ENCODE data around the gene ZNF516. TPM values are rescaled to one million over a fixed set of nuclear protein-coding genes. Genes with fewer than 3 reads are reported as not detected.

ZNF516 gene
- total RNA-seq, 2 experiments from 2014 or later = 1.2 to 1.6 TPM

DNA sequence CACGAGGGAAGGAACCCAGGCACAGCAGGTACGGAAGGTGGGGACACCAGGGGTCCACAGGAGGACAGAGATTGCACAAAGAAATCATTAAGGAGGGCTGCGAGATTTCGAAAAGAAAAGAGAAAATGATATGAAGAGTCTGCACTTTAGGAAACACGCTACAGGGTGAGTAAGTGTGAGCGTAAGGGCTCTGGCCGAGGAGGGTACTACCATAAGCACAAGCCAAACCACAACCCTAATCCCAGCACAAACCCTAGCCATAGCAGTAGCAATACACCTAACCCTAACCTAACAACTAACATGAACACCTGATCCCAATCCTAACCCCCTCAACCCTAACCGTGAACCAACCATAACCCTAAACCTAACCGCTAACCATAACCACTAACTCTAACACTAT lies 104.0 kb downstream of the ZNF516 start:
- CTCF ChIA-PET = interaction anchor here (0.7 kb wide), 1 partner anchor 319 kb away, joined by 3 read pairs; no protein-coding TSS in a partner anchor

DNA sequence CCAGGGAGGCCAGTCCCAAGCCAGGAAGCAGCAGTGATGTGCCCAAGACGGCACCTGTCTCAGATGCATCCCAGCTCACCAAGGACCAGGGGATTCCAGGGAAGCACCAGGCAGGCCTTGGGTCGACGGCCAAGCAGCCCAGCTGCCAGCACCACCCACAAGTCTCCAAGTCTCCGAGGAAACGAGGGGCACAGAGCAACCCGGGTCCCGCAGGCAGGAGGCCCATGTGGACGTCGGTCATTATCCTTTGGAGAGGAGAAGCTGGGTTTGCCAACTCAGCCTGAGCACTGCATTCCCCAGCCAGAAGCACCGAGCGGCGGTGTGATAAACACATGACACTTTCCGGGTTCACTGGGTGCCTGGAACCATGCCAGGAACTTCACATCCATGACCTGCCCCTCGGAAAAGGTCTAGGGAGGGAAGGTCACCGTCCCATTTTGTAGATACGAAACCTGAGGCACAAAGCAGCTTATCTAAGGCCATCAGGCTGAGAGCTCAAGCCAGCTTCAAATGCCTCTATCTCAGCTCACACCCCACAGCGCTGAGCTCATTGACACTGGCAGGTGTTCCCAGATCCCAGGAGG lies 104.5 kb downstream of the ZNF516 start:
- CTCF ChIA-PET = interaction anchor here (0.7 kb wide), 1 partner anchor 320 kb away, joined by 3 read pairs; no protein-coding TSS in a partner anchor
- POLR2A ChIA-PET = no interaction called here

More for the DNA sequence above, 104.0 kb downstream of the ZNF516 start:
- POLR2A ChIA-PET = no interaction called here

DNA sequence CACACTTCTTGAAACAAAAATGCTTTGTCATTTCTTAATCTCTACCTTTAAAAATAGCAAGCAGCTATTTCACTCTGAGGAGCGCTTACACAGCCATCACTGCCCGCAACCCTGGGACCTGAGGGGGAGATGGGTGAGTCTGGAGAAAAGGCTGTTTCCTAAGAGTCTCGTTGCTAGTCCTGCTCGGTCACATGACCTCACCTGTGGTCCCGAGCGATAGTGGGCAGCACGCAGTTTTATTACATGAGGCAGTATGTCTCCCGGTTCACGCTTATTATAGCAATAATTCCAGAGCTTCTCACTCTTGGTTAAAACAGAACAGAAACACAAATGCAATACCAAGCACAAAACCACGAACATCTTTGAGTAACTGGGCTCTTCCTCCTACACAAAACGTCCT lies 105.3 kb downstream of the ZNF516 start:
- POLR2A ChIA-PET = no interaction called here
- CTCF ChIA-PET = interaction anchor here (0.6 kb wide), 1 partner anchor 9 kb away, joined by 3 read pairs; no protein-coding TSS in a partner anchor

DNA sequence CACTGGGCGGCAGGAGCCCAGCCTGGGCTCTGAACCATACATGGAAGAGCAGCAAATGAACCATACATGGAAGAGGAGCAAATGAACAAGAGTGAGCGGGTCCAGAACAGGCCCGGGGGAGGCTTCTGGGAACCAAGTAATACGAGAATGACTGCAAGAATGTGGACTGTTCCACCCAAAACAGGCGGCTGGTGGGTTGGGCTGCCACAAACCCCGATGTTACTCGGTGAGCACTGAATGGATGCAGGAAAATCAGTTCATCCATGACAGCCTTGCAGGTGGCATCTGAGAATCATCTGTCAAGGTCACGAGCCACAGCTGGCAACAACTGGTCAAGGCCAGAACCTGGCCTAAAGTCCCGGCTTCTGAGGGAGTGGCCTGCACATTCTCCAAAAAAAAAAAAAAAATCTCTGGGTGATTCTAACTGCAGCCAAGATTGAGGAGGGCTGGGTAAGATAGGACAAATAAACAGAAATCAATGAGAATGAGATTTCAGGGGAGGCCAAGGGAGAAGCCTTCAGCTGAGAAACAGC lies 106.1 kb downstream of the ZNF516 start:
- CTCF ChIA-PET = interaction anchor here (0.6 to 0.7 kb wide), 2 partner anchors 10 to 81 kb away, joined by 3 to 4 read pairs; no protein-coding TSS in a partner anchor

DNA sequence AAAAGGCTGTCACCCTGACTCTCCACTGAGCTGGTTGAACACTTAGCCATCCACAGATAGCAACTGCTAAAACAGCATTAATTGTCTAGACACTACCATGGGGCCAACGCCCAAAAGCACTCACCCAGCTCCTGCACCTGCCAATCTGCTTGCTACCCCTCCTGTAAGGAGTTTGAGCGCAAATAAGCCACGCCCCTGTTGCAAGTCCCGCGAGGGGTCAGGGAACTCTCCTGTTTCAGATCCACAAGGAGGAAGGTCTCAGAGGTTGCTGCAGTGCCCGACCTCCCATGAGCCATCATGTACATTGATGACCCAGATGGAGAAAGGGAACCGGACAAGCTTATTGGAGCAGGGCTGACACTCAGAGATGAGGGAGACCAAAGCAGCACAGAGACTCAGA lies 106.8 kb downstream of the ZNF516 start:
- ChIA-PET POLR2A (no interaction called here), CTCF (no interaction called here)

More for the DNA sequence above, 106.1 kb downstream of the ZNF516 start:
- POLR2A ChIA-PET = no interaction called here

DNA sequence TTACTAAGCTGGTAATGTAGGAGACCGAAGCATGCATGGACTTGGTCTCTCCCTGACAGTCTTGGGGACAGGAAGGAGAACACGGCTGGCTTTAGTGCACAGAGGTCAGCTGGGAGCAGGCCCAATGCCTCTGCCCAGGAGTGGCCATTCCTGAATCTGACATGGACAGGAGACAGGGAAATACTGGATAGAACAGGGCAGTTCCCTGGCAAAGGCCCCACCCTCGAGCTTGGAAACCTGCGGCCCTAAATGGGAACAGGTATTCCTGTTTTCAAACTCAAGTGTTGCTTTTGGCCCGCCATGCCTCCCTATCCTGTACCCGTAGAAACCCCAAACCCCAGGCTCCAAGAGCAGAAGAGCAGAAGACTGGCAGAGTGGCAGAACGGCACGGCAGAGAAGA lies 107.4 kb downstream of the ZNF516 start:
- ChIA-PET CTCF (no interaction called here), POLR2A (no interaction called here)

DNA sequence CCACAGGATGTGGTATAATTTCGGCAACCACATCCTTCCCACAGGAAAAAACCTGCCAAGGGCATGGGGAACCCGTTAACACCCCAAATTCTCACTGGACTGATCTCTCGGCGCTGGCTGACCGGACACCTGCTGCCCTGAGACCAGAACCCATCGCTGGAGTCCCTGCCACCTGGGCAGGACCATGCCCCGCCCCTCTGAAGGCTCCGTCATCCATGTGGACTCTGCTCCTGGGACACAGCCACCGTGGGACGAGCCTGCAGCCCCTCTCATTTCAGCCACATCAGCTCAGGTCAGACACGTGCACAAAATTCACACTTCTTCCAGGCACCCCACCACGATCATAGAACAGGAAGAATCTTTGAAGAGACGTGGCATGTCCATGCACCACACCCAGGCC lies 108.2 kb downstream of the ZNF516 start:
- ChIA-PET CTCF (no interaction called here), POLR2A (no interaction called here)

DNA sequence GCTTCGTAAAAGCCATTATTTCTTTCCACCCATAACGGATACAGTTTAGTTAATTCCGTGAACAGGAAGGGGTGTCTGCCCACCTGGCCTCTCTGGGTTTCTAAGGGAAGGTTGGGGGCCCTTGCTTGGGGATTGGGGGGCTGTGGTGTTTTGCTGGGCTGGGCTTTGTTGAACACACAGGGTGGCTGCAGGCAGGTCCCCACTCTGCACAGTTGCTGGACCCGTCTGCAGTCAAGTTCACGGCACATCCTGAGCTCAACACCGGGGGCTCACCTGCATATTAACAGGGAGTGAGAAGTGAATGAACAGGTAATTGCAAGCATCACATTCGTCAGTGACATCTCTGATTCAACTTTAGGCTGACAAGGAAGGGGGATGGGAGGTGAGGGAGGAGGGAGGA lies 109.0 kb downstream of the ZNF516 start:
- ChIA-PET POLR2A (no interaction called here), CTCF (no interaction called here)

DNA sequence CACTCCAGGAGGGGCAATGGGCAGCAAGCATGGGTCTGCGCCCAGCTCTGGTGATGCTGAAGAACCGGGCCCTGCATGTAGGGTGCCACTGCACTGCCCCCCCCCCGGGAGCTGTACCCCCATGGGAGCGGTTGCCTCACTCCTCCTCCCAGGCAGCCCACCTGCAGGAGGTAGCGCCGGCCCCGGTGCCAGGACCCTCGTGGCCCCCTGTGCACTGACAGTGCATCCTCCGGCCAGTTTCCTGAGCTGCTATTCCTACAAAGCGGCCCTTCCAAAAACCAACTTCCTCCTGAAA lies 109.4 kb downstream of the ZNF516 start:
- ChIA-PET POLR2A (no interaction called here), CTCF (no interaction called here)

DNA sequence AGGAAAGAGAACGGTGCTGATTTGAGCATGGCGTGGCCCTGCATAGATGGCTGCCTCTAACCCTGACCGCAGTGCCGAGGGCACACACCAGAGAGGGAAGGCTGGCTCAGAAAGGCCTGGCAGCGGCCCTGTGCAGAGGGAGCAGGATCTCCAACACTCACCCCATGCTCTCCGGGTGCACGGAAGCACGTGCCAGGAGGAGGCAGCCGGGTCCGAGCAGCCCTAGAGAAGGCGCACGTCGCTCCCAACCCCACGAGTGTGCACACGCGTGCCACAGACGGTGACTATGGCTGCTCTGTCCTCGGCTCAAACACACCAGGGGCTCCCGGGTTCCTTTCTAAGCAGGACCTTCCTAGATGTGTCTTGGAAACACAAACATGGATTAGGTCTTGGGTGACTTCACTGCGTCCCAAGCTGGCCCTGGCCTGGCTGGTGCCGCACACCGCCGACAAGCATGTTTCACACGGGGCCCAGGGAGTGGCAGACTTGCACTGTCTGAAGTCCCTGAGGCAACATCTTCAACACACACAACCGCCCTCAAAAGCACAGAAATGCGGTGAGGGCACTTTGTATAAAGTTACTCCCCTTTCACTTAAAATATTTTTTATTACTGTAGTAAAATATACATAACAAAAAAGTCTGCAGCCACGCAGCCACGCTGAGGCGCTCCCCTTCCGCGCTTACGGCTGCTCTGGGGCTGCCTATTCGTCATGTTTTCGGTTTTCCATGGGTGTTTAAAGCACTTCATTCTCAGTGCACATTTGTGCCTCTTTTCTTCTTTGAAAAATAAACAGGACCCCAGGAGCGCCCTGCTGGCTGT lies 110.0 kb downstream of the ZNF516 start:
- ChIA-PET POLR2A (no interaction called here), CTCF (no interaction called here)

DNA sequence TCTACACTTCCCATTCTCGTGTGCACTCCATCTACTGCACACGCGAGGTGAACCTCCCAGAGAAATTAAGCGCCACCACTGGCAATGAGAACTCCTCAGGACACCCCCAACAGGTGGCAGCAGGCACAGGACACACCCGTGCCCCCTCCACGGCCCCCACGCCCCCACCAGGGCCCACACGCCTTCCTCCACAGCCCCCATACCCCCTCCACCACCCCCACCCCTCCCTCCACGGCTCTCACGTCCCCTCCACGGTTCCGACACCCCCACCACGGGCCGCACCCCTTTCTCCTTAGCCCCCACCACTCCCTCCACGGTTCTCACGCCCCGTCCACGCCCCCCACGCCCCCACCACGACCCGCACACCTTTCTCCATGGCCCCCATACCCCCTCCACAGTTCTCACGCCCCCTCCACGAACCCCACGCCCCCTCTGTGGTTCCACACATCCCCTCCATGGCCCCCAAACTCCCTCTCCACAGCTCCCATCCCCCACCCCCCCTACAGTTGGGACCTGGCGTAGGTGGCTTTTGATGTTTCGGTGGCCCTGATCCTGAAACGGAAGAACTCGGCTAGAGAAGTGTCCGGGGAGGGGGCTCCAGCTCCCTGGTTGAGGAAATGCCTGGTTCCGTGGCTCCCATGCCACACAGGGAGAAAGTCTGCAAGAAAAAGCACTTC lies 110.8 kb downstream of the ZNF516 start:
- ChIA-PET CTCF (no interaction called here), POLR2A (no interaction called here)

DNA sequence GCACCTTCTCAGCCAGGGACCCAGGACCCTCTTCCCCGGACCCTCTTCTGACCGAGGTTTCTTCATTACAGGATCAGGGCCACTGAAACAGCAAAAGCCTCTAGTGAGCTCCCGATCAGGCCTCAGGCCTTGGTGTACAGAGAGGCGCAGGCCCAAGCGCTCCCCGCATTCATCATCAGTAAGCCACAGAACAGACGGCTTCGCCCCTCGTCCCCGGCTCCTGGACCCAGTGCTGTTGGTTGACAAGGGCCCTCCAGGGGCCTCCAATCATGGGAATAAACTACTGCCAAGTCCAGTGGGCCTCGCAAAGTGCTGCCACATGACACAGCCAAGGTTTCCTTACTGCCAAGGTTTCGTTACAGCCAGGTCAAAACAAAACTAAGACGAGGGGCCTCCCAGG lies 111.4 kb downstream of the ZNF516 start:
- CTCF ChIA-PET = interaction anchor here (0.7 kb wide), 1 partner anchor 98 kb away, joined by 3 read pairs; no protein-coding TSS in a partner anchor
- POLR2A ChIA-PET = no interaction called here

DNA sequence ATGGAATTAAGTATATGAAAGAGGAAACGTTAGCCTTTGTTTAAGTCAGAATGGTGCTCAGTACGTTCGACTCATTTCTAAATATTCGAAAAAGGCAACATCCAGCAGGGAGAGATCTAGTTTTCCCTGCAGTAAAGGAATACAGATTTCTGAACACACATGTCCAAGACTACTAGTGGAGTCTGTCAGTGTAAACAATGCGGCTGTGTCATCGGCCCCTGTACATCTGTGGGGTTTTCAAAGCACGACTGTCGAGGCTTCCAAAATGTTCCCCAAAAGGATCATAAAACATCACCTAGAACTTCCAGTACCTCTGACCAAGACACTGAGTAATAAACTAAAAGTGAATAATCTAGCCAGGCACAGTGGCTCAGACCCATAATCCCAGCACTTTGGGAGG lies 112.8 kb downstream of the ZNF516 start:
- ChIA-PET CTCF (no interaction called here), POLR2A (no interaction called here)

DNA sequence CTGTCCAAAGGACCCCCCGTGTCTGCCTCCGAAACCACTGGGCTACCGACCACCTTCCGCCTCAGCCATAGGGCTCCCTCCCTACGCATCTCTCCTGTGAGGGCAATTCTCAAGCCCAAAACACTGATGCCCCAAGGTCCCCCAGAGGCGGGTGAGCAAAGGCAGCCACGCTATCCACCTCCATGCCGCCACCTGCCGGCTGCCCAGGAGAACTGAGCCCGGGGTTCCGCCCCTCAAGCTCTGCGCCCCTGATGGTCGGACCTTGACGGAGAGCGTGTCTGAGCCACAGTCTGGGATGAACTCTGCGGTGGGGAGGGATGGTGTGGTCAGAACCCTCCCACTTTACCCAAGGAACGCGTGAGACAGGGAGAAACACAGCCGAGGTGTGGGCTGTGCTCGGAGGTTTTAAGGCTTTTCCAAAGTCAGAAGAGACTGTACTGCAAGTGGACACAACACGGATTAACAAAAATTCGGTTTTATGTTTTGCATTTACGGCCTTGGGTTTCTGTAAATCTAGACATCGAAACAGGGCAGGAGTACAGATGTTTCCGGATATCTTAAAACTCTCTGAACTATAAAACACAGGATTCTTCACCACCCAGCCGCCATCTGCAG lies 114.1 kb downstream of the ZNF516 start:
- ChIA-PET POLR2A (no interaction called here), CTCF (no interaction called here)

DNA sequence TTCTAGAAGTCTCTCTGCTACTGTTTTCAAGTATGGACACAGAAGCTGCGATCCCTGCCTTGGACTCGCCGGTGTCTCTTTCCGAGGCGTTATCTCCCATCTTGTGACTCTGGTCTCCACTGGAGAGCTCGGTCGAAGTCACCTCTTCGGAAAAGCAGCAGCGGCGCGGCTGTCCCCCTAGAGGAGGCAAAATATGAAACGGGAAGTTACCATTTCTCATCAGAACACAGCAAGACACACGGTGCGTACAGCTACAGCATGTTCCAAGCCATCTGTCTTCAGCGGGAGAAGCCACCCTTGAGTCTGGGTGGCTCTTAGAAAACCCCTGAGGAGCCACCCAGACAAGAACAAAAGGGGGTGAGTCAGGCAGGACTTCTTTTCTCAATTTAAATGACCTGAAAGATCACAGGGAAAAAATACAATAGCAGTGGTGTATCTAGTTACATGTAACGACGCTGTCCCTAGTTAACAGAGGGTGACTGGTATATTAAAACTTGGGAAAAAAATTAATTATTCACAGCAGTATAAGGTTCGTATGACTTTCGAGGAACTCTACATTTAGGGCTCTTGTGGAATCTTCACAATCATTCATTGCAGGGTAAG lies 114.8 kb downstream of the ZNF516 start:
- CTCF ChIA-PET = no interaction called here
- POLR2A ChIA-PET = no interaction called here

DNA sequence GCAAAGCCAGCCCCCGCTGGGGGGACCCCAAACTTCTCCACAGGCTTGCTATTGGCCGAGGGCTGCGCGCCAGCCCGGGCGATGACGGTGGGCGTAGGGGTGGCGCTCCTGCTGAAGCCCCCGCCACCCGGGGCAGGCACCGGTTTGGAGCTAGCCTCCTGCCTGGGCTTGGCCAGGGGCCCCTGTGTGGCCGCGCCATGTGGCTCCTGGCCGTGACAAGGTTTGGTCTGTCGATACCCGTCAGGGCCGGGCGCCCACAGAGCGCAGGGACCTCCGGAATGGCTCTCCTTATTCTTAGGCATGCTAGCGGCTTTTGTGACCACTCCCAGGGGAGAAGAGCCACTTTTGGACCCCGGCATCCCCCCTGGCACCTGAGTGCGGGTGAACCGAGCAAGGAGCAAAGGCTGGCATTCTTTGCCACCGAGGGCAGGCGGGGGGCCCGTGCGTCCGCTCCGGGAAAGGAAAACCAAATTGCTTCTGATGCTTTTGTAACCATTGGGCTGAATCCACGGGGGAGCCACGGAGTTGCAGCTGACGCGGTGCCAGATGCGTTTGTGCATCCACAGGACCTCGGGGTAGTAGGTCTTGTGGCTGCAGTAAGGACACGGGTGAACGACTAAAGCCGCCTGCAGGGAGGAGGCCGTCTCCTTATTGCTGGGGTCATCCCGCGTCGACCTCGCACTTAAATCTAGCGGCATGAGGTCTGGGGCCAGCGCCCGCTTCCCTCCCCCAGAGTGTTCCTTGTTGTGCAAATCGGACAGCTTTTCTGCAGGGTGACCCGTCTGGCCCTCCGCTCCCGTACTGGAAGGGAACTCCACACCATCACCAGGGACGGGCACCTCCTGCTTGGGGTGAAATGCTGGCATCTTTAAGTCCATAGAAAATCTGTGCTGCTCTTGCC lies 115.6 kb downstream of the ZNF516 start:
- CTCF ChIA-PET = interaction anchor here (1.6 kb wide), 1 partner anchor 31 kb away, joined by 3 read pairs; no protein-coding TSS in a partner anchor
- POLR2A ChIA-PET = no interaction called here

DNA sequence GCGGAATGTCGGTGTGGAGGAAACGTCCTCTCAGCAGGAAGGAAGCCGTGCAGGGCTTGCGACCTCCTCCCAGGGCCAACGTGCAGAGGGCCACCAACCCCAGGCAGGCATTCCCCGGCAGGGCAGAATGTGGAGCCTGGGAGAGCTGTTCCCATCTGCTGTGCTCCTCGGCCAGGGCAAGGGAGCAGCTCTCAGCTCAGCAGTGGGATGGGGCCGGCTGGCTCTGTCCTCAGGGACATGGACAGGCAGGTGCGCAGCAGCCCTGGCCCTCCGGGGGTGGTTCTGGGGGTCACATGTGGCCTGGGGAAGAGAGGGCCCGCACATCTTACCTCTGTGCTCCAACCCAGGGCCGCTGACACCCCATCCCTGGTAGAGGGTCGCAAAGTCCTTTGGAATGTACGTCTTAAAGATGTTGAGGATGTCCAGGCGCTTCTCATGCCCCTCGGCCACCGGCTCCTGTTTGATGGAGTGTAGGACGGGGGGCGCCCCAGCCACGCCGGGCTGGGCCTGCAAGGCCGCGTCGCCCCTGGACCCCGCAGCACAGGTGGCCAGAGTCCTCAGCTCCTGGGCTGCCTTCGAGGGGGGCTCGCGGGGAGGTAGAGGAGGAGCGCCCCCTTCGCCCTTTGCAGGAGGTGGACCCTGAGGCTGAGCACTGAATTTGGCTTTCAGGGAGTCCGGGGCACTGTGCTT lies 116.4 kb downstream of the ZNF516 start:
- ChIA-PET POLR2A (no interaction called here), CTCF (interaction anchor here (1.6 kb wide), 1 partner anchor 31 kb away, joined by 3 read pairs; no protein-coding TSS in a partner anchor)

DNA sequence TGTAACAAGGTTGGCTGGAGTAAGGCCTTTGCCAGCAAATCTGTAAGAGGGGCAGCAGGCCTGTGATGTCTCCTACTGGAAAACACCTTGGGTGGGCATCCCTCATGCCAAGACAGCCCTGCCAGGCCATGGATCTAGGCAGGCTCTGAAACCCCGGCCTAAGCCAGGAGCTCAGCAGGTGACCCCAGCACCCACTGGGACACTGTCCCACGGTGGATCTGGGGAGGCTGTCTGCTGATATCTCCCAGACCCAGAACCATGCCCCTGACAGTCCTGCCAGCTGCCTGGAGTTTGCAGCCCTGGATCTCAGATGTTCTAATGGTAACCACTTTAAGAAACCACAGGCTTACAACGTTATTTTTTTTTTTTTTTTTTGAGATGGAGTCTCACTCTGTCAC lies 117.7 kb downstream of the ZNF516 start:
- CTCF ChIA-PET = no interaction called here
- POLR2A ChIA-PET = no interaction called here

Measured in activated CD8-positive, alpha-beta memory T cell treated with anti-CD3 and anti-CD28 coated beads for 36 hours (primary cell).